Keratinocyte (primary cell): ENCODE measurements around the gene CWC27. TPM values are rescaled to one million over a fixed set of nuclear protein-coding genes. Genes with fewer than 3 reads are reported as not detected.

Experiments
- DNase-seq: peaks from one replicate; pipeline ENCODE4 v3.0.0-alpha.2; 2011; ENCODE audit warnings: low read depth, missing footprints, low spot score
- FAIRE-seq: peaks from 2 replicates; lab custom pipeline; 2011; peaks lifted over from hg19 to GRCh38; lab: Jason Lieb, UNC
- H2AFZ ChIP-seq: 2 replicates; pipeline ENCODE4 v1.6.0; 2012; ENCODE audit warnings: low read length, control low read depth, inconsistent platforms; ENCODE audit not compliant: control insufficient read depth
- H3K27ac ChIP-seq: 2 replicates; pipeline ENCODE4 v1.5.1; 2011; ENCODE audit warnings: low read length; ENCODE audit not compliant: control insufficient read depth, insufficient read depth
- H3K27me3 ChIP-seq: 3 replicates; pipeline ENCODE4 v1.6.0; 2011; ENCODE audit warnings: low read length; ENCODE audit not compliant: control insufficient read depth, insufficient read depth; ENCODE audit errors: extremely low read depth
- H3K36me3 ChIP-seq, 2 experiments: 2 replicates in 1 of 2; 3 replicates in 1 of 2; pipeline ENCODE4 v1.5.1; 2011; ENCODE audit warnings: low read length in 2 of 2, mild to moderate bottlenecking in 1 of 2; ENCODE audit not compliant: control insufficient read depth in 2 of 2, insufficient read depth in 2 of 2; ENCODE audit errors: extremely low read depth in 1 of 2
- H3K4me1 ChIP-seq: 3 replicates; pipeline ENCODE4 v1.5.1; 2011; ENCODE audit warnings: low read length; ENCODE audit not compliant: control insufficient read depth, insufficient read depth; ENCODE audit errors: extremely low read depth
- H3K4me2 ChIP-seq: 3 replicates; pipeline ENCODE4 v1.6.0; 2011; ENCODE audit warnings: low read depth, low read length; ENCODE audit not compliant: control insufficient read depth, insufficient read depth; ENCODE audit errors: extremely low read depth
- H3K4me3 ChIP-seq, 3 experiments: fragments of 200-600 bp in 1 of 3; sonication (generic) in 1 of 3; 2 replicates in 2 of 3; 3 replicates in 1 of 3; pipeline ENCODE4 v1.5.1; 2011 to 2016; ENCODE audit warnings: low read length in 3 of 3, mild to moderate bottlenecking in 3 of 3, control low read depth in 2 of 3, inconsistent platforms in 1 of 3, low read depth in 1 of 3, mixed read lengths in 1 of 3, mixed run types in 1 of 3, moderate library complexity in 1 of 3; ENCODE audit not compliant: control insufficient read depth in 2 of 3, insufficient read depth in 2 of 3; ENCODE audit errors: extremely low read depth in 1 of 3
- H3K79me2 ChIP-seq: 2 replicates; pipeline ENCODE4 v1.6.0; 2012; ENCODE audit warnings: low read length; ENCODE audit not compliant: control insufficient read depth, insufficient read depth
- H3K9ac ChIP-seq: 3 replicates; pipeline ENCODE4 v1.6.0; 2011; ENCODE audit warnings: low read length; ENCODE audit not compliant: control insufficient read depth, insufficient read depth; ENCODE audit errors: extremely low read depth
- H3K9me1 ChIP-seq: 3 replicates; pipeline ENCODE4 v1.6.0; 2011; ENCODE audit warnings: low read length; ENCODE audit not compliant: control insufficient read depth, insufficient read depth; ENCODE audit errors: extremely low read depth
- H3K9me3 ChIP-seq: 2 replicates; pipeline ENCODE4 v1.5.1; 2012; ENCODE audit warnings: low read depth, low read length; ENCODE audit not compliant: control insufficient read depth
- H4K20me1 ChIP-seq: 3 replicates; pipeline ENCODE4 v1.6.0; 2011; ENCODE audit warnings: low read length; ENCODE audit not compliant: control insufficient read depth, insufficient read depth; ENCODE audit errors: extremely low read depth
- CTCF ChIP-seq, 3 experiments: IDR thresholded peaks in 1 of 3; conservative IDR thresholded peaks in 1 of 3; optimal IDR thresholded peaks in 1 of 3; 2 replicates in 2 of 3; 3 replicates in 1 of 3; pipeline versions ENCODE3 to v1.5.1; 2011; ENCODE audit warnings: low read length in 3 of 3, mild to moderate bottlenecking in 3 of 3, moderate library complexity in 2 of 3, control low read depth in 1 of 3, inconsistent platforms in 1 of 3; ENCODE audit not compliant: insufficient read depth in 2 of 3; ENCODE audit errors: extremely low read depth in 1 of 3
- EZH2 ChIP-seq: IDR thresholded peaks from one replicate; pipeline ENCODE4 v1.6.1; 2012; ENCODE audit warnings: inconsistent platforms, mild to moderate bottlenecking, low read length, moderate library complexity
- dilution Hi-C: fragments of 300-500 bp; cut with MboI; formaldehyde crosslinking; loops from one replicate; pipeline ENCODE4 v1.7.0; 2020; ENCODE audit warnings: low sequenced_read_pairs; ENCODE audit not compliant: extremely low pct_ligation_motif_present
- polyA plus RNA-seq, 5 experiments: library from polyadenylated mRNA; depleted of rRNA in 3 of 5; stranded (reverse) in 3 of 5; stranded (forward) in 1 of 5; unstranded in 1 of 5; fragments of >200 nt; gene quantifications; 1 replicate in 1 of 5; 2 replicates in 3 of 5; 3 replicates in 1 of 5; pipeline versions ENCODE4 v1.2.1 to v1.2.3, GENCODE V29; 2011 to 2012; ENCODE audit warnings: missing spikeins in 2 of 5, low read depth in 1 of 5, low replicate concordance in 1 of 5

Gene CWC27
- polyA plus RNA-seq, 1 donor (not counting 4 experiments of a cell fraction or from before 2014, with no cell fraction given): 31.8 TPM

- Histone ChIP-seq H3K9me1 (no peaks in the 10 kb centered on the region), H2AFZ (peak overlapping the region; percentile 99), H4K20me1 (no peaks in the 10 kb centered on the region), H3K9me3 (no peaks in the 10 kb centered on the region), H3K27me3 (no peaks in the 10 kb centered on the region), H3K4me2 (peak overlapping the region; percentile 84), H3K9ac (peak overlapping the region; percentile 82), H3K27ac (peak overlapping the region; percentile 78), H3K36me3 (no peaks in the 10 kb centered on the region), H3K79me2 (no peaks in the 10 kb centered on the region), H3K4me3 (peak overlapping the region; percentile 43 to 72 (median 49)), H3K4me1 (peaks cover 14% of the 10 kb centered on the region)
- no peak for DNase-seq
- dilution Hi-C loops: no loop called here
- TF ChIP-seq CTCF (optimal IDR thresholded peaks at IDR 0.05 in 1 of 3, IDR thresholded peaks at IDR 0.05 in 1 of 3, conservative IDR thresholded peaks at IDR 0.05 in 1 of 3; ENCODE audit: extremely low read depth in 1 of 3, insufficient read depth in 2 of 3, low read length in 3 of 3) (no peak), EZH2 (no peak)
- no peak for FAIRE-seq
These were observed 266.1 kb downstream of the CWC27 start for GRCh38 chr5:65034813-65035209.

GRCh38 chr5:65035211-65036206 lies 266.8 kb downstream of the CWC27 start:
- Histone ChIP-seq H3K36me3 (no peaks in the 10 kb centered on the region), H3K27ac (peak overlapping the region; percentile 78), H3K4me3 (peak overlapping the region; percentile 43 to 72 (median 49)), H2AFZ (peak overlapping the region; percentile 99), H3K27me3 (no peaks in the 10 kb centered on the region), H3K9me3 (no peaks in the 10 kb centered on the region), H3K4me2 (peak overlapping the region; percentile 84), H3K9ac (peak overlapping the region; percentile 82), H3K4me1 (peaks cover 14% of the 10 kb centered on the region), H4K20me1 (no peaks in the 10 kb centered on the region), H3K9me1 (no peaks in the 10 kb centered on the region), H3K79me2 (no peaks in the 10 kb centered on the region)
- dilution Hi-C loops: no loop called here
- FAIRE-seq: peak; percentile 23
- DNase-seq: peak; percentile 71
- TF ChIP-seq EZH2 (no peak), CTCF (optimal IDR thresholded peaks at IDR 0.05 in 1 of 3, IDR thresholded peaks at IDR 0.05 in 1 of 3, conservative IDR thresholded peaks at IDR 0.05 in 1 of 3; ENCODE audit: extremely low read depth in 1 of 3, insufficient read depth in 2 of 3, low read length in 3 of 3) (no peak)
